Measurements from ENCODE around the gene SMC3. TPM values are rescaled to one million over a fixed set of nuclear protein-coding genes. Genes with fewer than 3 reads are reported as not detected.

Gene SMC3
- total RNA-seq, 1 donor from 2014 or later: 53.6 TPM

DNA sequence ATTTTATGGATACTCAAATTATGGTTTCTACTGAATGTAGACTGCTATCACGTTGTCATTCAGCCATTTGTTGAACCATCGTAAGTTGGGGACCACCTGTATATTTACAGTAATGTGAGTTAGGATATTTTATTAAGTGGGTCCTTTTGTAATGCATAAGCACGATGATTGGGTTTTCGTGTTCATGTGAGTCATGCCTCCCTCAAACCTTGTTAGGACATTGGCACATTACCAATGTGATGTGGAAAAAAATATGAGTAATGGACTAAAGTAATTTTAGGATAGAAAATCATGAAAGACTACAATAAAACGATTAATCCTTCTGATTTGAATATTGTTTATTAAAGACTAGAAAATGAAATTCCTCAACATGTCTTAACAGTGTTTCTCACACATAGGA, 8.7 kb downstream of the SMC3 start:
- Mint-ChIP-seq H3K4me3 (ENCODE audit: unreplicated experiment) (no peak overlapping the region), H3K9me3 (ENCODE audit: unreplicated experiment) (no peaks in the 10 kb centered on the region), H3K27me3 (ENCODE audit: unreplicated experiment) (no peaks in the 10 kb centered on the region), H3K4me1 (ENCODE audit: low read depth, unreplicated experiment) (peaks cover 9% of the 10 kb centered on the region), H3K27ac (ENCODE audit: unreplicated experiment) (no peak overlapping the region), H3K36me3 (ENCODE audit: unreplicated experiment) (no peaks in the 10 kb centered on the region)
- TF ChIP-seq, protein P1, sequence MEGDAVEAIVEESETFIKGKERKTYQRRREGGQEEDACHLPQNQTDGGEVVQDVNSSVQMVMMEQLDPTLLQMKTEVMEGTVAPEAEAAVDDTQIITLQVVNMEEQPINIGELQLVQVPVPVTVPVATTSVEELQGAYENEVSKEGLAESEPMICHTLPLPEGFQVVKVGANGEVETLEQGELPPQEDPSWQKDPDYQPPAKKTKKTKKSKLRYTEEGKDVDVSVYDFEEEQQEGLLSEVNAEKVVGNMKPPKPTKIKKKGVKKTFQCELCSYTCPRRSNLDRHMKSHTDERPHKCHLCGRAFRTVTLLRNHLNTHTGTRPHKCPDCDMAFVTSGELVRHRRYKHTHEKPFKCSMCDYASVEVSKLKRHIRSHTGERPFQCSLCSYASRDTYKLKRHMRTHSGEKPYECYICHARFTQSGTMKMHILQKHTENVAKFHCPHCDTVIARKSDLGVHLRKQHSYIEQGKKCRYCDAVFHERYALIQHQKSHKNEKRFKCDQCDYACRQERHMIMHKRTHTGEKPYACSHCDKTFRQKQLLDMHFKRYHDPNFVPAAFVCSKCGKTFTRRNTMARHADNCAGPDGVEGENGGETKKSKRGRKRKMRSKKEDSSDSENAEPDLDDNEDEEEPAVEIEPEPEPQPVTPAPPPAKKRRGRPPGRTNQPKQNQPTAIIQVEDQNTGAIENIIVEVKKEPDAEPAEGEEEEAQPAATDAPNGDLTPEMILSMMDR (IDR thresholded peaks at IDR 0.05; ENCODE audit: partially characterized antibody, unreplicated experiment): no peak
- no peak for DNase-seq

DNA sequence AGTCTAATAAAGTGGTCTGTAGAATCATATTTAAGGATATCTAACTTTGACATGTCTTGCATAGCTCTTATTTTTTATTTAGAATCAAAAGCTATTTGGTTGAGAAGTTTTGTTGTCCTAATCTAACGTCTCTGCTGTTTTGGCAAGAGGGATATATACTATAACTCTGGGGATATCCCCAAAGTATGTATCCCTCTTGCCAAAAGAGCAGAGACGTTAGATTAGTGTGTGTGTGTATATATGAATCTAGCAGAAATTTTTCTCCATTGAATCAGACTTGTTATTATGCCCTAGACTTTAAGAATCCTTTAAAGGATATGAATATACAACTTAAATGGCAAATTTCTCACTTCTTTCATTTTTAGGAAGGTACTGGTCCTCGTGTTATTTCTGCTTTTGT, 9.6 kb downstream of the SMC3 start:
- Mint-ChIP-seq H3K4me1 (ENCODE audit: low read depth, unreplicated experiment) (peaks cover 9% of the 10 kb centered on the region), H3K27me3 (ENCODE audit: unreplicated experiment) (no peaks in the 10 kb centered on the region), H3K4me3 (ENCODE audit: unreplicated experiment) (no peak overlapping the region), H3K27ac (ENCODE audit: unreplicated experiment) (no peak overlapping the region), H3K9me3 (ENCODE audit: unreplicated experiment) (no peaks in the 10 kb centered on the region), H3K36me3 (ENCODE audit: unreplicated experiment) (no peaks in the 10 kb centered on the region)
- TF ChIP-seq, protein P1 (IDR thresholded peaks at IDR 0.05; ENCODE audit: partially characterized antibody, unreplicated experiment): no peak
- DNase-seq: no peak

DNA sequence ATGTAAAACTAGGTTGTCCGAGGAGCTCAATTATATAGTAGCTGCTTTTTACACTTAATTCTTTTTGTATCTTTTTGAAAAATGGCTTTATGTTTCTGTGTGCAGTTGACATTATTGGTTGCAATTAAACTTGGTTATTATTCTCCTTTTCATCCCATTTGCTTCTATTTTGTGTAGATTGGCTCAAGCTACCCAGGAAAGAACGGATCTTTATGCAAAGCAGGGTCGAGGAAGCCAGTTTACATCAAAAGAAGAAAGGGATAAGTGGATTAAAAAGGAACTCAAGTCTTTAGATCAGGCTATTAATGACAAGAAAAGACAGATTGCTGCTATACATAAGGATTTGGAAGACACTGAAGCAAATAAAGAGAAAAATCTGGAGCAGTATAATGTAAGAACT, 16.5 kb downstream of the SMC3 start:
- Mint-ChIP-seq H3K27ac (ENCODE audit: unreplicated experiment) (no peak overlapping the region), H3K27me3 (ENCODE audit: unreplicated experiment) (no peaks in the 10 kb centered on the region), H3K9me3 (ENCODE audit: unreplicated experiment) (no peaks in the 10 kb centered on the region), H3K4me3 (ENCODE audit: unreplicated experiment) (no peak overlapping the region), H3K4me1 (ENCODE audit: low read depth, unreplicated experiment) (no peaks in the 10 kb centered on the region), H3K36me3 (ENCODE audit: unreplicated experiment) (no peaks in the 10 kb centered on the region)
- no peak for DNase-seq
- TF ChIP-seq, protein P1 (IDR thresholded peaks at IDR 0.05; ENCODE audit: partially characterized antibody, unreplicated experiment): no peak

DNA sequence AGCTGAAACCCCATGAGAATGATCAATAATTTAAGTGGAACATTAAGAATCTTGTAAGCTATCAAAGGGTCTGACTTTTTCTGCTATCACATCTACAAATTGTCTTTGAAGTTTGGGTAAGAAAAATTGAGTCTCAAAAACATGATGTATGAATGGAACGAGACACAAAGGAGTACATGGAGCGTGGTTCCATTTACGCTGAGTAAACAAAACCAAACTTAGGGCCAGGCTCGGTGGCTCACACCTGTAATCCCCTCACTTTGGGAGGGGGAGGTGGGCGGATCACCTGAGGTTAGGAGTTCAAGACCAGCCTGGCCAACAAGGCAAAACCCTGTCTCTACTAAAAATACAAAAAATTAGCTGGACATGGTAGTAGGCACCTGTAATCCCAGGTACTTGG, 24.3 kb downstream of the SMC3 start:
- Mint-ChIP-seq H3K36me3 (ENCODE audit: unreplicated experiment) (no peaks in the 10 kb centered on the region), H3K4me3 (ENCODE audit: unreplicated experiment) (no peak overlapping the region), H3K9me3 (ENCODE audit: unreplicated experiment) (no peaks in the 10 kb centered on the region), H3K27ac (ENCODE audit: unreplicated experiment) (no peak overlapping the region), H3K4me1 (ENCODE audit: low read depth, unreplicated experiment) (no peaks in the 10 kb centered on the region), H3K27me3 (ENCODE audit: unreplicated experiment) (no peaks in the 10 kb centered on the region)
- TF ChIP-seq, protein P1 (IDR thresholded peaks at IDR 0.05; ENCODE audit: partially characterized antibody, unreplicated experiment): no peak
- no peak for DNase-seq

DNA sequence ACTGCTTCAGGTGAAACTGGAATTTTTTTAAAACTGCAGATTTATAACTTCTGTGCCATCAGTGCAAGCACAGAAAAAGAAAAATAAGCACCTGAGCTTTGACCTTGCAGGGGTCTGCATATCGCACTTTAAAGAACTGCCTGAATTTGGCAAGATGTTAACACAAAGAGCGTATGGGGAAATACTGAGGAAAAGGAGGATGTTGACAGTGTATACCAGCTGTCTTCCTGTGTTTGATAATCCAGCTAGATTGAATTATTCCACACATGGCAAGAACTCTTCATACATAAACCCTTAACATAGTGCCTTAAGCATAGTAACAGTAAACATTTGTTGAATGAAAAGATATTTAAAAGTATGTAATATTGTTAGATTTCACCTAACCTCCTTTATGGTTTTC, 30.0 kb downstream of the SMC3 start:
- TF ChIP-seq, protein P1 (IDR thresholded peaks at IDR 0.05; ENCODE audit: partially characterized antibody, unreplicated experiment): no peak
- Mint-ChIP-seq H3K4me1 (ENCODE audit: low read depth, unreplicated experiment) (no peaks in the 10 kb centered on the region), H3K27me3 (ENCODE audit: unreplicated experiment) (no peaks in the 10 kb centered on the region), H3K27ac (ENCODE audit: unreplicated experiment) (no peak overlapping the region), H3K36me3 (ENCODE audit: unreplicated experiment) (no peaks in the 10 kb centered on the region), H3K9me3 (ENCODE audit: unreplicated experiment) (peaks cover 1% of the 10 kb centered on the region), H3K4me3 (ENCODE audit: unreplicated experiment) (no peak overlapping the region)
- no peak for DNase-seq
